Measurements from ENCODE around the gene NDRG2.

DNA sequence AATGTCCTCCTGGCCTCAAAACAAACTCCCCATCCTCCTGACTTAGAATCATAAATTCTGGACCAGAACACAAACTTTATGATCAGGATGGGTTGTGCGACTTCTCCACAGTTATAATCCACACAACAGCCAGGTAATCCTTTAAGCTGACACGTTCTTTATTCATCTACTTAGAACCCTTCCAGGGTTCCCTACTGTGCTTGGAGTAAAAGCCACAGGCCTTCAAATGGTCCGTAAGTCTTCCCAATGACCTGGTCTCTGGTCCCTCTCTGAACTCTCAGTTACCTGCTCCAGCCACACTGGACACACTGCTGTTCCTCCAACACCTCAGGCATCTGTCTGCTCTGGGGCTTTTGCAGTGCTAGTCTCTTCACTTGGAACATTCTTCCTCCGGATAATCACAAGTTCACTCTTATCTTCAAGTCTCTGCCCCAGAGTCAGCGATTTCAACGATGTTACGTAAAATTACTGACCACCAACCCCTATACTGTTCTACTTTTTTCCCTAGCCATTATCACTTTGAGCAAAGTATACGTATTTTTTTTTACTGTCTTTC is 15.6 kb upstream of the NDRG2 start:
- TF ChIP-seq CTCF (IDR thresholded peaks at IDR 0.05 in 8 of 11, conservative IDR thresholded peaks at IDR 0.05 in 3 of 11) (no peak), POLR2A (IDR thresholded peaks at IDR 0.05) (no peak), POLR2AphosphoS5 (IDR thresholded peaks at IDR 0.05) (no peak)

Data from spleen (tissue), 7 donors.